IPS DF 4.7 (cell line): ENCODE data around the gene ELF2.
"Not testable (repeated sequence)": the region's sequence is repeated elsewhere in the genome, so short reads cannot be mapped to it uniquely, and the experiment has no call there.

Experiments
- DNase-seq: peaks from one replicate; pipeline ENCODE4 v3.0.0-alpha.2; 2013; ENCODE audit warnings: low spot score; ENCODE audit errors: extremely low read depth

The ELF2 gene

GRCh38 chr4:139024686-139025085 is 152.3 kb downstream of the ELF2 start:
- no peak for DNase-seq

GRCh38 chr4:139022835-139023234 is 154.2 kb downstream of the ELF2 start:
- DNase-seq, result no peak

- not testable (repeated sequence) for DNase-seq
Measured at GRCh38 chr4:139021071-139021470, 155.9 kb downstream of the ELF2 start.

GRCh38 chr4:139020384-139020783 is 156.6 kb downstream of the ELF2 start:
- DNase-seq, result no peak

GRCh38 chr4:139018971-139019758 is 157.9 kb downstream of the ELF2 start:
- no peak for DNase-seq

- no peak for DNase-seq
Measured at GRCh38 chr4:139018501-139018900, 158.5 kb downstream of the ELF2 start.

GRCh38 chr4:139017861-139018260 is 159.2 kb downstream of the ELF2 start:
- DNase-seq, result no peak

- no peak for DNase-seq
Measured at GRCh38 chr4:139015948-139016471, 161.0 kb downstream of the ELF2 start.

GRCh38 chr4:139015269-139015947 is 161.6 kb downstream of the ELF2 start, which contains the start of gene NOCT:
Gene NOCT, plus strand, starts transcription at chr4:139015781. Its CDS starts 201 bp downstream, at chr4:139015982.
- DNase-seq, result no peak

GRCh38 chr4:139014371-139015268 is 162.4 kb downstream of the ELF2 start:
- no peak for DNase-seq

GRCh38 chr4:139011225-139011950 is 165.6 kb downstream of the ELF2 start:
- DNase-seq, result no peak

- DNase-seq, result no peak
Measured at GRCh38 chr4:139009702-139010101, 167.3 kb downstream of the ELF2 start.

- DNase-seq, result not testable (repeated sequence)
Measured at GRCh38 chr4:139008278-139008677, 168.7 kb downstream of the ELF2 start.

GRCh38 chr4:139007640-139008039 is 169.4 kb downstream of the ELF2 start:
- no peak for DNase-seq
